ENCODE results near the gene ZNF598. TPM values are rescaled to one million over a fixed set of nuclear protein-coding genes. Genes with fewer than 3 reads are reported as not detected.
"Not testable (repeated sequence)": the region's sequence is repeated elsewhere in the genome, so short reads cannot be mapped to it uniquely, and the experiment has no call there.

ZNF598 gene
- polyA plus RNA-seq, 1 donor = 32.1 TPM

- DNase-seq = no peak
Measured at GRCh38 chr16:2040041-2040786, 30.6 kb upstream of the ZNF598 start.

- DNase-seq = peak; percentile 77
Measured at GRCh38 chr16:2039274-2040031, 29.8 kb upstream of the ZNF598 start.

- DNase-seq = peak; percentile 69
Measured at GRCh38 chr16:2038382-2039231, 29.0 kb upstream of the ZNF598 start.

GRCh38 chr16:2037647-2038381 is 28.2 kb upstream of the ZNF598 start:
- DNase-seq = no peak

- no peak for DNase-seq
Measured at GRCh38 chr16:2037115-2037514, 27.5 kb upstream of the ZNF598 start.

- no peak for DNase-seq
Measured at GRCh38 chr16:2036200-2036966, 26.8 kb upstream of the ZNF598 start.

GRCh38 chr16:2035431-2036199 is 26.0 kb upstream of the ZNF598 start:
- DNase-seq = no peak

- DNase-seq = no peak
Measured at GRCh38 chr16:2034696-2035430, 25.2 kb upstream of the ZNF598 start.

- DNase-seq = not testable (repeated sequence)
Measured at GRCh38 chr16:2033909-2034695, 24.5 kb upstream of the ZNF598 start.

GRCh38 chr16:2033057-2033908 is 23.7 kb upstream of the ZNF598 start:
- no peak for DNase-seq

GRCh38 chr16:2032285-2033056 is 22.9 kb upstream of the ZNF598 start:
- DNase-seq = no peak

- DNase-seq = no peak
Measured at GRCh38 chr16:2031081-2031577, 21.5 kb upstream of the ZNF598 start.

GRCh38 chr16:2030036-2030435 is 20.4 kb upstream of the ZNF598 start:
- no peak for DNase-seq

- DNase-seq = no peak
Measured at GRCh38 chr16:2029350-2029749, 19.7 kb upstream of the ZNF598 start.

- DNase-seq = no peak
Measured at GRCh38 chr16:2028620-2029220, 19.1 kb upstream of the ZNF598 start.

- no peak for DNase-seq
Measured at GRCh38 chr16:2028146-2028545, 18.5 kb upstream of the ZNF598 start.

Measured in hindlimb muscle (tissue), 1 donor.